AG09319 (cell line): Measurements from ENCODE around the gene FBXO10.
A peak's percentile ranks its signal among the peaks of the same experiment; 100 is the strongest.
"Not testable (repeated sequence)": the region's sequence is repeated elsewhere in the genome, so short reads cannot be mapped to it uniquely, and the experiment has no call there.

ENCODE experiments used
- DNase-seq: peaks from one replicate; pipeline ENCODE4 v3.0.0-alpha.2; 2010; ENCODE audit warnings: low read depth; ENCODE audit errors: extremely low read depth
- TF ChIP-seq, protein P1 (sequence below): IDR thresholded peaks from 2 replicates; pipeline ENCODE4 v1.5.1; 2011; ENCODE audit warnings: low read depth, mild to moderate bottlenecking, inconsistent platforms, low read length, moderate library complexity

FBXO10 gene

DNA sequence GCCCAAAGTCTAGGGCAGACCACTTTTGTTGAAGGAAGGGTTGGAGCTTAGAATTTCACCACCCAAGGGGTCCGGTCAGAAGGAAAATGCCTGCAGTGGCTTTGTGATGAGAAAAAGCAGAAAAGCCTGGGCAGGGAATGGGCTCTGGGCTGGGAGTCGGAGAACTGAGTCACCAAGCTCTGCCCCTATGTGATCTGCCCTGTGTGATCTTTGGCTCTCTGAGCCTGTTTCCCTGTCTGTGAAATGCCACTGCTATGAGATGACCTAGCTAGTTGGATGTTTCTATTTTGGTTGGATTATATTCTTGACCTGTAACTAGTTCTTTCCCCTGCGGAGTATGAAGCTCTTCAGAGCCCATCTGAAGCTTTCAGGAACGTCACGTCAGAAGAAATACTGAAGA lies 80.6 kb downstream of the FBXO10 start:
- DNase-seq: no peak
- TF ChIP-seq, protein P1, sequence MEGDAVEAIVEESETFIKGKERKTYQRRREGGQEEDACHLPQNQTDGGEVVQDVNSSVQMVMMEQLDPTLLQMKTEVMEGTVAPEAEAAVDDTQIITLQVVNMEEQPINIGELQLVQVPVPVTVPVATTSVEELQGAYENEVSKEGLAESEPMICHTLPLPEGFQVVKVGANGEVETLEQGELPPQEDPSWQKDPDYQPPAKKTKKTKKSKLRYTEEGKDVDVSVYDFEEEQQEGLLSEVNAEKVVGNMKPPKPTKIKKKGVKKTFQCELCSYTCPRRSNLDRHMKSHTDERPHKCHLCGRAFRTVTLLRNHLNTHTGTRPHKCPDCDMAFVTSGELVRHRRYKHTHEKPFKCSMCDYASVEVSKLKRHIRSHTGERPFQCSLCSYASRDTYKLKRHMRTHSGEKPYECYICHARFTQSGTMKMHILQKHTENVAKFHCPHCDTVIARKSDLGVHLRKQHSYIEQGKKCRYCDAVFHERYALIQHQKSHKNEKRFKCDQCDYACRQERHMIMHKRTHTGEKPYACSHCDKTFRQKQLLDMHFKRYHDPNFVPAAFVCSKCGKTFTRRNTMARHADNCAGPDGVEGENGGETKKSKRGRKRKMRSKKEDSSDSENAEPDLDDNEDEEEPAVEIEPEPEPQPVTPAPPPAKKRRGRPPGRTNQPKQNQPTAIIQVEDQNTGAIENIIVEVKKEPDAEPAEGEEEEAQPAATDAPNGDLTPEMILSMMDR: no peak

DNA sequence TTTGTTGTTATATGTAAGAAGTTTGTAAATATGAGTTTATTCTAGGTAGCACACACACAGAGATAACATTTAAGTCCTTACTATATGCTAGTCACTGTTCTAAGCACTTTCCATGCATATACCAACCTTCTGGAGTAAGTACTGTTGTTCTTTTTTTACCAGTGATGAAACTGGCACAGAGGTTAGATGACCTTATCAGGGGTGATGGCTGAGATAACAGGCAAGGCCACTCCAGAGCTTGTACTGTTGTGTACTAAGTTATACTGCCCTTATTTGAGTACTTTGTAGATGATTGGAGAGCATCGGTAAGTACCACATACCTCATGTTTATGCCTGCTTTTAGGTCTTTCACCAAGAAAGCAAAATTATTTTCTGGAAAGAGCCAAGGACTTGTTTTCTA lies 84.2 kb downstream of the FBXO10 start:
- TF ChIP-seq, protein P1: no peak
- no peak for DNase-seq

DNA sequence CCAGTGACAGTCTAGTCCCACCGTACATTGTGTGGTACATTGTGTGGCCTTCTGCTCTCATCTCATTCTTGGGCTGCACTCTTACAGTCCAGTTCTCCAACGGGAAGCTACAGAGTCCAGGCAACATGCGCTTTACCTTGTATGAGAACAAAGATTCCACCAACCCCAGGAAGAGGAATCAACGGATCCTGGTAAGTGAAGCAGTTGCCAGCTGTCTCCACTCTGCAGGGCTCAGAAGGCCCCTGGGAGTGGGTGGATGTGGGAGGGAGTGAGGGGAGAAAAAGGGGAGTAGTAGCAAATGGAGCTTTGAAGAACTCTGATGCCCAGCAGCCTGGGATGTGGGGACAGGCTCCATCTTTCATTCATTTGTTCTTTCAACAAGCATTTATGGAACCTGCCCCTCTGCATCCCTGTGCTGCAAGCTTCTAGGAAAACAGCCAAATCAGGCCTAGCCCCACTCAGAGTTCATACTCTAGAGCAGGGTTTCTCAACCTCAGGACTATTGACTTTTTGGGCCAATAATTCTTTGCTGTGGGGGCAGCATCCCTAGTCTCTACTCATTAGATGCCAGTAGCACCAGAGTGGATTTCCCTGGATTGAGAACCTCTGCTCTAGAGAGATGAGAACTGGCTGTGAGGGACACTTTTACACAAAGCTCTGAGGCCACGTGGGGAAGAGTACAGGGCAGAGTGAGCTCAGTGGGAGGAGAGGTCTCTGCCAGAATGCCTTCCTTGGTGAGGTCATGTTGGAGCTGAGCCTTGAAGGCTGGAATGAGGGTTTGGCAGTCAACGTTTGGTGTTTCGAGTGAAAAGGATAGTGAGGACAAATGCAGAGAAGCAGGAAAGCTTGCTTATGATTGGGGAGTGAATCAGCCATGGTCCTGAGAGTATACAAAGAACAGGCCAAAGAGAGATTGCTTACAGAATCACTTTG lies 89.3 kb downstream of the FBXO10 start:
- peak; percentile 85 for DNase-seq

DNA sequence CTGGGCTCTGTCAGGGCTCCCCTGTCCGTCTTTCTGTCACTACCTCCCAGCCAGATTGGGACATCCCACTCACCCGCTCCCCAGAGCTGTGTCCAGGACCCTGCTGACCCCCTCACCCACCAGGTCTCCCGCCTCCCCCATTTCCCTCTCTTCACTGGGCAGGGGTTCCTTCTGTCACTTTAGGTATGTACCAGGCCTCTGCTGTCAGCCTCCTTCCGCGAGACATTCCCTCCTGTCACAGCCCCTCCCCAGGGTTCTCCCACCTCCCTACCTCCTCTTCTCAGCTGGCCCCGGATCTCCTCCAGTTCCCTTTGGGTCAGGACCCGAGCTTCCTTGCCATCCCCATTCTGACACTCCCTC lies 89.9 kb downstream of the FBXO10 start:
- no peak for DNase-seq
- TF ChIP-seq, protein P1: no peak

More for the DNA sequence above, 89.3 kb downstream of the FBXO10 start:
- TF ChIP-seq, protein P1: no peak

DNA sequence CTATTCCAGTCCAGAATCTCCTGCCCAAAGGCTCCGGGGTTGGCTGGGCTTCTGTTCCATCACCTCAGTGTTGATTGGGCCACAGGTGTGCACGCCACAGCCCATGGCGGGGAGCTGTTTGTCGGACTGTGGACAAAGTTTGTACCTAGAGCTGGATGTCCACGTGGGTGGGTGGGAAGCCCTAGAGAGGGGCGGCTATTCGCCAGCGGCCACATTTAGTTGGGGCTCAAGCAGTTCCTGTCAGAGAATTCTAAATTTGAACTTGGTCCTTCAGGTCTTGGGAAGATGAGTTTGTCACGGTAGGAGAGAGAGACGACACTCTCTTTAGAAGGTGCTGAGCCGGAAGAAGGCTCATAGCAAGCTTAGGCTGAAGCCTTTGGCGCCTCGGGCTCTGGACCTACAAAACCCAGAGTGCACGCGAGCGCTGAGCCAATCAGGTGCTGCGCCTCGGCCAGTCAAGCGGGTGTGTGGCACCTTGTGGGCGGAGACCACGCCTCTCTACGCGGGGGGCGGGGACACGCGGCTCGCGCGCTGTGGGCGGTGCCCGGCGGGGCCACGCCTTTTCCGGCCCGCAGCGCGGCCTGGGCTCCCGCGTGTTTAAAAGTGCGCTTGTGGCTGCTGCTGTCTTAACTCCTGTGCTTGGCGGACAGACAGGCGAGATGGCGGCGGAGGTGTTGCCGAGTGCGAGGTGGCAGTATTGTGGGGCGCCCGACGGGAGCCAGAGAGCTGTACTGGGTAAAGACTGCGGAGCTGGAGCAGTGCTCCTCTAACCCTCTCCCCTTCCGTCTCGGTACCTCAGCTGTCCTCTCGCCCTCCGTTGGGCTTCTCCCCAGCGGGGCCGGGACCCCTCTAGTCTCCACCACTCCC lies 90.6 kb downstream of the FBXO10 start, which contains the start of gene POLR1E:
Gene POLR1E (plus strand): TSS at position 560 of the 867 bp plus-strand sequence. CDS start 100 bp downstream, at position 660.
- peak; percentile 67 for DNase-seq
- TF ChIP-seq, protein P1: no peak

DNA sequence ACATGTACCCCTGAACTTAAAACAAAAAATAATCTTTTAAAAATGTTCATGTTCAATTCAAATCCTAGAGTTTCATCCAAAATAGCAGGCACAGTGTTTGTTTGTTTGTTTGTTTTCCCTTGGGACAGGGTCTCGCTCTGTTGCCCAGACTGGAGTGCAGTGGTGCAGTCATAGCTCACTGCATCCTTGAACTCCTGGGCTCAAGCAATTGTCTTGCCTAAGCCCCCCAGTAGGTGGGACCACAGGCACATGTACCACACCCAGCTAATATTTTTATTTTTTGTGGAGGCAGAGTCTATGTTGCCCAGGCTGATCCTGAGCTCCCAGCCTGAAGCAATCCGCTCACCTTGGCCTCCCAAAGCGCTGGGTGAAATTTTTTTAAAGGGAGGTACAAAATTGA lies 95.4 kb downstream of the FBXO10 start:
- TF ChIP-seq, protein P1: no peak
- DNase-seq: no peak

DNA sequence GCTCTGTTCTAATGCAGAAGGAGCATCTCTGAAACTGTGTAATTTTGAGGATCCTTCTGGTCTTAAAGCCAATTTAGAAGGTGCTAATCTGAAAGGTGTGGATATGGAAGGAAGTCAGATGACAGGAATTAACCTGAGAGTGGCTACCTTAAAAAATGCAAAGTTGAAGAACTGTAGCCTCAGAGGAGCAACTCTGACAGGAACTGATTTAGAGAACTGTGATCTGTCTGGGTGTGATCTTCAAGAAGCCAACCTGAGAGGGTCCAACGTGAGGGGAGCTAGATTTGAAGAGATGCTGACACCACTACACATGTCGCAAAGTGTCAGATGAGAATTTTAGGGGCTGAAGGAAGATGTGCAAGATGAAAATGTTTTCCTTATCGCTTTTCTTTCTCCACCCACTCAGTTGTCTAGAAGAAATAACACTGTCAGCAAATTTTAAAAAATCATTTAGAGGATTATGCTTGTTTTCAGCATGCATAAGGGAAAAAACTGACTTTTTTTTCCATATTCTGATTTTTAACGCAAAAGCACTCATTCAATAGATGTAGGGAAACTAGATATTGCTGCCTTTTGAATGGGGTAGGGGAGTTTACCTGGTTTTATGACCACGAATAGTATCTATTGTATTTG lies 98.1 kb downstream of the FBXO10 start:
- DNase-seq: not testable (repeated sequence)

DNA sequence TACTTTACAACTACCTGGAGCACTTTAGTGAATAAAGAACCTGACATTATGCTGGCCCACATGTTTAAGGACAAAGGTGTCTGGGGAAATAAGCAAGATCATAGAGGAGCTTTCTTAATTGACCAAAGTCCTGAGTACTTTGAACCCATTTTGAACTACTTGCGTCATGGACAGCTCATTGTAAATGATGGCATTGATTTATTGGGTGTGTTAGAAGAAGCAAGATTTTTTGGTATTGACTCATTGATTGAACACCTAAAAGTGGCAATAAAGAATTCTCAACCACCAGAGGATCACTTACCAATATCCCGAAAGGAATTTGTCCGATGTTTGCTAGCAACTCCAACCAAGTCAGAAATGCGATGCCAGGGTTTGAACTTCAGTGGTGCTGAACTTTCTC lies 98.7 kb downstream of the FBXO10 start:
- DNase-seq: not testable (repeated sequence)
